Fibroblast of the aortic adventitia (primary cell): ENCODE results near the gene RNF157. TPM values are rescaled to one million over a fixed set of nuclear protein-coding genes. Genes with fewer than 3 reads are reported as not detected.

Source experiments
- DNase-seq: peaks from one replicate; pipeline ENCODE4 v3.0.0-alpha.2; 2010; ENCODE audit warnings: low read depth
- H3K4me3 ChIP-seq: 2 replicates; pipeline ENCODE4 v1.5.1; 2011; ENCODE audit warnings: low read depth, mild to moderate bottlenecking, control low read depth, low read length, moderate library complexity
- CTCF ChIP-seq: IDR thresholded peaks from 2 replicates; pipeline ENCODE4 v1.5.1; 2011; ENCODE audit warnings: mild to moderate bottlenecking, low read length, control low read depth, inconsistent platforms; ENCODE audit not compliant: insufficient read depth
- total RNA-seq: library from RNA; depleted of rRNA; stranded (reverse); fragments of >200 nt; gene quantifications from 2 replicates; pipeline ENCODE4 v1.2.3, GENCODE V29; 2012; ENCODE audit warnings: low replicate concordance

Gene RNF157
- total RNA-seq: 0.08 and 0.18 TPM in 2 replicates

DNA sequence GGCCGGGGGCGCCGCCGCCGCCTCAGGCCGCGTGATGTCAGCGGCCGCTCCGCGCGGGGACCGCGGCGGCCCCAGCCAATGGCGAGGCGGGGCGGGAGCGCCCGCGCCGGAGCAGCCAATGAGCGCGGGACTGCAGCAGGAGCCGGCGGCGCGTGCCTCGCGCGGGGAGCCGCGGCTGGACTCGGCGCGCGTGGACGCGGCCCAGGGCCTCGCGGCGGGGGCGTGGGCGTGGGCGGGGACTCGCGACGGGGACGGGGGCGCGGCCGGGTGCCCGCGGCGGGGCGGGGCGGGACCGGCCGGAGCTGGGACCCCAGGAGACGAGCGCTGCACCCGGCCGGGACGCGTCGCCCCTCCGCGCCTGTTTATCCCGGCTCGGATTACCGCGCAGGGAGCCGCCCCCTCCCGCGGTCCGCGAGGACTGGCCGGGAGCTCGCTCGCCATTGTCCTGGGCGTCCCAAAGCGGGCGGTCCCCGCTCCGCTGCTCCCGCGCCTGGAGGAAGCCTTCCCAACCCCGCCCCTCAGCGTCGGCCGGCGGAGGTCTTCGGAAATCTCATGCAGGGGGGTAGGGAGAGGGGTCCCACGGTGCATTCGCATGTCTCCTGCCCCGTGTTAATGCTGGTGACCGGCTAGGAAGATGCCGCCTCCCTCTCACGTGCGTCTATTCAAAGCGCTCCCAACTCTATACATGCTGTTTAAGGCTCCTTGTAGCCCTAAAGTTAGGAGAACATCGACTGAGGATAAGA lies at the start of gene RNF157:
Gene RNF157, minus strand, starts transcription at position 33 of the 743 bp plus-strand sequence. CDS start 253 bp downstream, outside the sequence.
- TF ChIP-seq CTCF: no peak
- DNase-seq: peak; percentile 13
- peak within 1 kb of the TSS; percentile 59 for H3K4me3 ChIP-seq

DNA sequence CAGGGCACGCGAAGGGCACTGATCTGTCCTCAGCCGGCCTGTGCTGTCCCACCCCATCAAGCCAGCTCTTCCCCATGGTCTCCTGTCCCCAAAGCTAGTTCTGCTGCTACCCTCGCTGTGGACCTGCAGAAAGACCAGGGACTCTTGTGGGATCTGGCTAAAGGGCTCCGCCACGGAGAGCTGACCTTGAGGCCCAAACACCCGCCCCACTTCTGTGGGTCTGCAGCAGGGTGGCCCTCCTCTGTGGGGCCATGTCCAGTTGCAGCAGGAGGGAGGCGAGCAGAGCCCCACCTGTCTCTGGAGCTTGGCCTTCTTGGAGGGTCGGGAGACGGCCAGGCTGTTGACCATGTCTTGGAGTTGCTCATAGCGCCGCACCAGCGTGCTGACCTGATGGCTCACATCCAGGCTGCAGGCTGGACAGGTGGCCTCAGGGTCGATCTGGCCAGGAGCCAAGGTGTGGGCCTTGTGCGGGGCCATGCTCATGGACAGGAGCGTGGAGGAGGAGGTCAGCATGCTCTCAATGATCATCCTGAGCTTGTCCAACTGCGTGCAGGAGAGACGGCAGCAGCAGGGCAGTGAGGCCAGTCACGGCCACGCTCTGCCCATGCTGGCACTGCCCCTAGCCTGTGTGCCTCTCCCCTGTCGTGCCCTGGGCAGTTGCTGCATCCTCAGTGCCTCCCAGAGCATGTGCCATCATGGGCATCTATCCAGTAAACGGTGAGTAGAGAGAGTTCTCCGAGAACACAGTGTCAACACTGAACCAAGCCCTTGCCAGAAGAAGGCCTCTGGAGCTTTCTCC lies 41.5 kb upstream of the RNF157 start:
- no peak for DNase-seq
- no peak overlapping the region for H3K4me3 ChIP-seq
- TF ChIP-seq CTCF: no peak

DNA sequence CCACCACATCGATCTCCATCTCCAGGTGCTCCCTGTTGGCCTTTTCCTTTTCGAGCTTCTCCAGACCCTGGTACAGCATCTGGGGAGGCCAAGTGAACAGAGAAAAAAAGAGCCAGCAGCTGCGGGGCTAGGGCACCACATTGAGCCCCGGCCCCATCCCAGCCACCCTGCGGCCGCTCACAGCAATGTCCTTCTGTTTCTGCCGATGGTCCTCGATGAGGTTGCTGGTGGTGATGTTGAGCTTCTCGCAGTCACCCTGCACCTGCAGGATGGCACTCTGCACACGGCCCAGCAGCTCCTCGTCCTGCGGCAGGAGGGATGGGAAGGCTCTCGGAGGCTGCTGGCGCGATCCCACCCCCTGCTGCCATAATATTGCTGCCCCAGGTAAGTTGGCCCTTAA lies 40.4 kb upstream of the RNF157 start:
- H3K4me3 ChIP-seq: no peak overlapping the region
- no peak for DNase-seq
- TF ChIP-seq CTCF: no peak

DNA sequence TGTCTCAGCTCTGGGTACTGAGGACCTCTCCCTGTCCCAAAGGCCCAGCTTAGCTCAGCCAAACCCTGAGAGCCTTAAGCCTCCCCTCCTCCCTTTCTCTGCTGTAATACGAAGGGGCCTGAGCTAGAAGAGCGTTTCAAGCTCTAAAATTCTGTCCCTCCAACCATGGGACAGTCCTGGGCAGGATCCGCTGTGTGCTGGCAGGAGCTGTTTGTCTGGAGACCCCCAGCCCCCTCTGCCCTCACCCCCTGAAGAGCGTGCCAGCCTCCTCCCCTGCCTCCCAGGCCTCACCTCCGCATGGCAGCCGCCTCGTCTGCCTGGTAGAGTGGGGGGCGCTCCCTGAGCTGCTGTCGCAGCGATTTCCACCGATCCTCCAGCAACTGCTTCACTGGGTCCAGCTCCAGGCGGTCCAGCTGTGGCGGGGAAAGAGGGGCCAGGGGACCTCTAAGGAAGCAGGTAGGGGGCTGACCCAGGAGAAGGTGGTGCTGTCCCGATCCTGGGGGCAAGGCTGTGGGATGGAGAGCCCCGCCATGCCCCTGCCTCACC lies 39.5 kb upstream of the RNF157 start:
- no peak for DNase-seq

DNA sequence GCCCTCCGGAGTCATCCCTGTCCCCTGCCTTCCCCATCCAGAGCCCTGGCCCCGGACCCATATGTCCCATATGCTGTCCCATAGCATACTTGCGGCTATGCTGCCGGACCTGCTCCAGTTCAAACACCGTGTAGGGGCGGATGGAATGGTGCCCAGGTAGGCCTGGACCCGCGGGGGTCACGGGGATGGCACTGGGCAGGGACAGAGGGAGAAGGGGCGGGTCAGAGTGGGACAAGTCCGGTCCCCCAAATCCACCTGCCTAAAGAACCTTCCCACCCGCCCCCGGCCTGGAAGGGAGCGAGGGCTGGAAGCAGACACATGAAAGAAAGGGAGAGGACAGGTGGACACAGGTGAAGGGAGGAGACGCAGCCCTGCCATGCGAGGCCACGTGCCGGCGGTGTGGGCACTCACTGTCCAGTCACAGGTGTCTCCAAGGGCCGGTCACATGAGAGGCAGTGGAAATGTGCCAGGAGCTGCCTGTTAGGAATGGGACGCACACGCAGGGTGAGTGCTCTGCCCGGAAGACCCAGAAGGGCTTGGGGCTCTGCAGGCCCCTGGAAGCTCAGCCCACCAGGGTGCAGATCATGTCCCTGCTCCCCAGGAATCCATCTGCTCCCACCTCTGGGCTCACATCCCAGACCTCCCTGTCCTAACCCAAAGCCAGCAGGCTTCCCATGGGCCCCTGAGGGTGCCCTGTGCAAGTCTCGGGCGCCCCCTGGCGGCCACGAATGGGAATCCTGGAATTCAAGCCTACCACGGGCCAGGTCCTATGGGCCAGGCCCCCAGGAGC lies 38.9 kb upstream of the RNF157 start:
- peak; percentile 92 for TF ChIP-seq CTCF
- DNase-seq: peak; percentile 77
- H3K4me3 ChIP-seq: no peak overlapping the region

More for the DNA sequence above, 39.5 kb upstream of the RNF157 start:
- H3K4me3 ChIP-seq: no peak overlapping the region
- no peak for TF ChIP-seq CTCF

DNA sequence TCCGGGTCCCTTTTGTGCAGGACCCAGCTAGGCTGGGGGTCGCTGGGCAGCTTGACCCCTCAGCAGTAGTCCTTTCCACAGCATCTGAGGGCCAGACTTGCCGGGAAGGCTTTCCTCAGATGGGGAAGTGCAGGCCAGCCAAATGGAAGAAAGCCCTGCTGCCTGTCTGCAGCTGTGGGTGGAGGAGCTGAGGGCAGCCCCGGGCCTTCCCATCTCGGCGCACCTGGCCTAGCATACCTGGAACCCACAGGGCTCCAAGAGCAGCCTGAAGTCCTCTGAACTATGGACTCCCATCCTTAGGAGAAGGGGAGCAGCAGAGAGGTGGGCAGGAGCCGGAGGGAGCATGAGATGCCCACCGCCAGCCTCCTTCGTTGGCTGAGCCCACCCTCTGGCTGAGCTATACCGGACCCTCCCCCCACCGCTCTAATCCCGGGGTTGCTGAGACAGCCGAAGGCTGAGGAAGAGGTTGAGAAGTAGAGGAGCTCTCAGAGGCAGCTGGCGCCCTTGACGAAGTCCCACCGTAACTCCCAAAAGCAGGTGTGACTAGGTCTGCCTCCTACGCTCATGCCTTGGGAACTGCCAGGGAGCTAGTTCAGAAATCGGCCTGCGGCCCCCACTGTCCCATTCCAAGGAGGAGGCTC lies 38.1 kb upstream of the RNF157 start:
- no peak overlapping the region for H3K4me3 ChIP-seq
- no peak for TF ChIP-seq CTCF
- no peak for DNase-seq
